D721Med (cell line): ENCODE results near the gene NLGN4X.
A peak's percentile ranks its signal among the peaks of the same experiment; 100 is the strongest.

ENCODE experiments used
- DNase-seq: peaks from one replicate; pipeline ENCODE4 v3.0.0; 2011; ENCODE audit warnings: low spot score; ENCODE audit not compliant: insufficient read length
- FAIRE-seq: peaks from 2 replicates; lab custom pipeline; 2011; peaks lifted over from hg19 to GRCh38; lab: Jason Lieb, UNC
- TF ChIP-seq, protein P1 (sequence below): IDR thresholded peaks from 2 replicates; pipeline ENCODE4 v1.5.1; 2012; ENCODE audit warnings: mild to moderate bottlenecking, control low read depth; ENCODE audit not compliant: insufficient read depth; ENCODE audit errors: missing control alignments

The NLGN4X gene

DNA sequence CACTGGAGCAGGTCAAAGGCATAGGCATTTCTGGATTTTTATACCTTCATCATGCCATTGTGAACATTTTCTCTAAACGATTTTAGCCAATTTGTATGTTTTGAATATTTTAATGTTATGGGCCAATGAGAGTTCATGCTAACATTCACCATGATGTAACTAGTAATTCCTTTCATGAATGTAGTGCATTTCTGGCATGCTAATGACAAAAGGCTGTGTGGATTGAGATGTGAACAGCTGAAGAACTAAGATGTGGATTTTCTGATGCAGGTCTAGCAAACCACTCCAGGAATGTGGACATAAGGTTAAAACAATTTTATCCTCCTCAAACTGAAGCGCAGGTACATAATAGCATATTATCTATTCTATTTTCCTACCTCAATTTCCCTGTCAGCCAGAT lies 269.4 kb downstream of the NLGN4X start:
- DNase-seq: no peak
- TF ChIP-seq, protein P1, sequence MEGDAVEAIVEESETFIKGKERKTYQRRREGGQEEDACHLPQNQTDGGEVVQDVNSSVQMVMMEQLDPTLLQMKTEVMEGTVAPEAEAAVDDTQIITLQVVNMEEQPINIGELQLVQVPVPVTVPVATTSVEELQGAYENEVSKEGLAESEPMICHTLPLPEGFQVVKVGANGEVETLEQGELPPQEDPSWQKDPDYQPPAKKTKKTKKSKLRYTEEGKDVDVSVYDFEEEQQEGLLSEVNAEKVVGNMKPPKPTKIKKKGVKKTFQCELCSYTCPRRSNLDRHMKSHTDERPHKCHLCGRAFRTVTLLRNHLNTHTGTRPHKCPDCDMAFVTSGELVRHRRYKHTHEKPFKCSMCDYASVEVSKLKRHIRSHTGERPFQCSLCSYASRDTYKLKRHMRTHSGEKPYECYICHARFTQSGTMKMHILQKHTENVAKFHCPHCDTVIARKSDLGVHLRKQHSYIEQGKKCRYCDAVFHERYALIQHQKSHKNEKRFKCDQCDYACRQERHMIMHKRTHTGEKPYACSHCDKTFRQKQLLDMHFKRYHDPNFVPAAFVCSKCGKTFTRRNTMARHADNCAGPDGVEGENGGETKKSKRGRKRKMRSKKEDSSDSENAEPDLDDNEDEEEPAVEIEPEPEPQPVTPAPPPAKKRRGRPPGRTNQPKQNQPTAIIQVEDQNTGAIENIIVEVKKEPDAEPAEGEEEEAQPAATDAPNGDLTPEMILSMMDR: no peak

GRCh38 chrX:5958523-5958922 lies 270.1 kb downstream of the NLGN4X start:
- DNase-seq (no peak), FAIRE-seq (no peak)

More for the DNA sequence above, 269.4 kb downstream of the NLGN4X start:
- FAIRE-seq: no peak

GRCh38 chrX:5957506-5957905 lies 271.2 kb downstream of the NLGN4X start:
- no peak for DNase-seq
- TF ChIP-seq, protein P1: no peak
- FAIRE-seq: no peak

More at GRCh38 chrX:5958523-5958922, 270.1 kb downstream of the NLGN4X start:
- TF ChIP-seq, protein P1: no peak

- DNase-seq (no peak), FAIRE-seq (no peak)
- TF ChIP-seq, protein P1: no peak
Observed at GRCh38 chrX:5936438-5936837, 292.2 kb downstream of the NLGN4X start.

- TF ChIP-seq, protein P1: no peak
- no peak for DNase-seq
- FAIRE-seq: peak; percentile 32
Observed at GRCh38 chrX:5928224-5928623, 300.4 kb downstream of the NLGN4X start.

DNA sequence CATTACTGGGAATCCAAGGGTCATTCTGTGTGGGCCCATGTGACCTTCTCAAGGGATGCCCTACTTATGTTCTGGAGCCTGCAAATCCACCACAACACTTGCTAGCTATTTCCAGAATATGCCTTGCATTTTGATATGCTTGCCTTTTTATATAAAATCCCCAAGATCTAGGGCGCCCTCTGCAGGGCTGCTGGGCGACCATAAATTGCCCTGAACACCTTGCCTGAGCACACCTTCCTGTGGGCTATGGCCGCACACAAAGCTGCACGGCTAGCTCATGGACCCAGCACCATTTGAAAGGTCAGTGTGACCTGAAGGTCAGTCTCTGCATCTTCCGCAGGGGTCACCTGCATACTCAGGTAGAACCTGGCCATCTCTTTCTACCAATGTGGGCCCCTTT lies 311.7 kb downstream of the NLGN4X start:
- DNase-seq: no peak
- TF ChIP-seq, protein P1: no peak
- FAIRE-seq: no peak

DNA sequence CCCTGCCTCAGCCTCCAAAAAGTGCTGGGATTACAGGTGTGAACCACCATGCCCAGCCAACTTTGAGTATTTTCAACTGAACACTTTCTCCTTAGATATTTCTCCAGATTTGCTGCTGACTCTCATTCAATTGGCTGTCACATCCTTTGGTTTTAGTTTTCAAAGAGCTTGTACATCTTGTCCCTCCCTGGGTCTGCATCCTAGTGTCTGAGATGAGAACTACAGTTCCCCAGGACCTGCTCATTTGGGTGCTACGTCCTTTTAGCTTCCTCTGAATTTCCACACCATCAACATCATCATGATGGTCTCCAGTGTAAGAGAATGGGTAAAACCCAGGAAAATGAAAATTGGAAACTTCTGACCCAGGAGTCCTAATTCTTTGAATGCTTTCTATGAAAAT lies 312.9 kb downstream of the NLGN4X start:
- TF ChIP-seq, protein P1: no peak
- no peak for DNase-seq
- FAIRE-seq: no peak
